A204.1 (cell line): ENCODE measurements around the gene TRIM49B.
"Not testable (repeated sequence)": the region's sequence is repeated elsewhere in the genome, so short reads cannot be mapped to it uniquely, and the experiment has no call there.

Experiments used
- FAIRE-seq: peaks from 2 replicates; lab custom pipeline; 2012; peaks lifted over from hg19 to GRCh38; lab: Jason Lieb, UNC

The TRIM49B gene

GRCh38 chr11:49028523-49028922, at the start of gene TRIM49B:
TRIM49B (plus strand) TSS chr11:49028823; CDS start chr11:49031600, 2,777 bp downstream.
- not testable (repeated sequence) for FAIRE-seq

GRCh38 chr11:48983785-48984184, 44.8 kb upstream of the TRIM49B start, which contains the start of gene TRIM51G:
TRIM51G (minus strand) TSS chr11:48983885; CDS start chr11:48981695, 2,190 bp downstream.
- not testable (repeated sequence) for FAIRE-seq

GRCh38 chr11:49048229-49048628, 19.6 kb downstream of the TRIM49B start:
- FAIRE-seq = not testable (repeated sequence)

GRCh38 chr11:49049821-49050220, 21.2 kb downstream of the TRIM49B start:
- not testable (repeated sequence) for FAIRE-seq

- not testable (repeated sequence) for FAIRE-seq
Observed at GRCh38 chr11:49059012-49059411, 30.4 kb downstream of the TRIM49B start, which contains the start of gene TRIM64C. TRIM64C (minus strand) TSS chr11:49059112; CDS start chr11:49059112, 0 bp downstream.

GRCh38 chr11:49069897-49070296, 41.3 kb downstream of the TRIM49B start:
- FAIRE-seq = not testable (repeated sequence)
